Smooth muscle cell (in vitro differentiated cells): ENCODE results near the gene DNTTIP2. TPM values are rescaled to one million over a fixed set of nuclear protein-coding genes. Genes with fewer than 3 reads are reported as not detected.

Experiments used
- DNase-seq: peaks from one replicate; lab custom pipeline; 2025; ENCODE audit not compliant: unreplicated experiment; lab: John Stamatoyannopoulos, UW
- H2AFZ ChIP-seq: fragments of 200-600 bp; sonication (generic); 2 replicates; pipeline ENCODE4 v1.6.0; 2016; ENCODE audit warnings: antibody characterized with exemption, low read depth, mild to moderate bottlenecking
- H3F3A ChIP-seq: fragments of 200-600 bp; sonication (generic); 2 replicates; pipeline ENCODE4 v1.6.0; 2017; ENCODE audit warnings: antibody characterized with exemption, low read depth
- H3K27ac ChIP-seq: fragments of 200-600 bp; sonication (generic); 2 replicates; pipeline ENCODE4 v1.5.1; 2016; ENCODE audit warnings: low read depth, mild to moderate bottlenecking
- H3K27me3 ChIP-seq: fragments of 200-600 bp; sonication (generic); 2 replicates; pipeline ENCODE4 v1.6.1; 2016; ENCODE audit warnings: low read depth, mild to moderate bottlenecking
- H3K36me3 ChIP-seq: fragments of 200-600 bp; sonication (generic); 2 replicates; pipeline ENCODE4 v1.5.1; 2016; ENCODE audit warnings: low read depth
- H3K4me1 ChIP-seq: fragments of 200-600 bp; sonication (generic); 2 replicates; pipeline ENCODE4 v1.5.1; 2016; ENCODE audit warnings: low read depth
- H3K4me2 ChIP-seq: fragments of 200-600 bp; sonication (generic); 2 replicates; pipeline ENCODE4 v1.6.0; 2016; ENCODE audit warnings: mild to moderate bottlenecking
- H3K4me3 ChIP-seq: fragments of 200-600 bp; sonication (generic); 2 replicates; pipeline ENCODE4 v1.5.1; 2016; ENCODE audit warnings: mild to moderate bottlenecking
- H3K79me2 ChIP-seq: fragments of 200-600 bp; sonication (generic); 2 replicates; pipeline ENCODE4 v1.6.0; 2016; ENCODE audit warnings: low read depth, mild to moderate bottlenecking
- H3K9ac ChIP-seq: fragments of 200-600 bp; sonication (generic); 2 replicates; pipeline ENCODE4 v1.6.0; 2016; ENCODE audit warnings: low read depth
- H3K9me3 ChIP-seq: fragments of 200-600 bp; sonication (generic); replicated peaks from 2 replicates; pipeline ENCODE4 v1.5.1; 2016; ENCODE audit warnings: low read depth
- H4K20me1 ChIP-seq: fragments of 200-600 bp; sonication (generic); 2 replicates; pipeline ENCODE4 v1.6.0; 2016; ENCODE audit warnings: low read depth
- CTCF ChIP-seq: fragments of 200-600 bp; sonication (generic); IDR thresholded peaks from 2 replicates; pipeline ENCODE4 v1.5.1; 2017; ENCODE audit warnings: borderline replicate concordance, mild to moderate bottlenecking, antibody characterized with exemption; ENCODE audit not compliant: insufficient read depth, poor library complexity, severe bottlenecking
- WGBS: methylation state at CpG from one replicate; pipeline ENCODE4 v1.1.7; 2016; ENCODE audit warnings: low lambda C conversion rate; 5-methylcytosine and 5-hydroxymethylcytosine counted together
- polyA plus RNA-seq: library from polyadenylated mRNA; unstranded; fragments of >200 nt; fragmentation: Nextera tagmentation; extraction: Ambion mirVana; gene quantifications from 2 replicates; pipeline ENCODE4 v1.2.1, GENCODE V29; 2016
- total RNA-seq: library from RNA; depleted of rRNA; stranded (reverse); fragments of >200 nt; gene quantifications from 2 replicates; pipeline ENCODE4 v1.2.3, GENCODE V29; 2014

DNTTIP2 gene
- total and polyA plus RNA-seq, 2 experiments from 2014 or later: 42.7 to 44.9 TPM

- Histone ChIP-seq H3K9ac (no peak overlapping the region), H3K27me3 (no peaks in the 10 kb centered on the region), H3K36me3 (no peaks in the 10 kb centered on the region), H3K9me3 (no peaks in the 10 kb centered on the region), H3K4me1 (peaks cover 11% of the 10 kb centered on the region), H3K4me3 (no peak overlapping the region), H2AFZ (no peak overlapping the region), H3K27ac (no peak overlapping the region), H3F3A (peaks cover 3% of the 10 kb centered on the region), H3K4me2 (no peak overlapping the region), H4K20me1 (peaks cover 7% of the 10 kb centered on the region), H3K79me2 (peaks cover 63% of the 10 kb centered on the region)
- no peak for TF ChIP-seq CTCF
- 100% methylated on average over 1 of the region's 1 CpG for WGBS
- DNase-seq: no peak
These were observed 26.0 kb upstream of the DNTTIP2 start for GRCh38 chr1:93905051-93905450.

GRCh38 chr1:93904228-93904627, 25.2 kb upstream of the DNTTIP2 start:
- no peaks in the 10 kb centered on the region for H3F3A ChIP-seq
- peaks cover 68% of the 10 kb centered on the region for H3K79me2 ChIP-seq
- H3K4me3 ChIP-seq: no peak overlapping the region
- H3K9ac ChIP-seq: no peak overlapping the region
- H3K27me3 ChIP-seq: no peaks in the 10 kb centered on the region
- H3K36me3 ChIP-seq: no peaks in the 10 kb centered on the region
- H3K27ac ChIP-seq: peak overlapping the region; percentile 13
- DNase-seq: no peak
- 51% methylated on average over 2 of the region's 2 CpGs for WGBS
- H3K4me1 ChIP-seq: peaks cover 11% of the 10 kb centered on the region
- no peaks in the 10 kb centered on the region for H3K9me3 ChIP-seq
- H3K4me2 ChIP-seq: peak overlapping the region; percentile 20
- H4K20me1 ChIP-seq: peaks cover 7% of the 10 kb centered on the region
- no peak overlapping the region for H2AFZ ChIP-seq
- no peak for TF ChIP-seq CTCF

DNA sequence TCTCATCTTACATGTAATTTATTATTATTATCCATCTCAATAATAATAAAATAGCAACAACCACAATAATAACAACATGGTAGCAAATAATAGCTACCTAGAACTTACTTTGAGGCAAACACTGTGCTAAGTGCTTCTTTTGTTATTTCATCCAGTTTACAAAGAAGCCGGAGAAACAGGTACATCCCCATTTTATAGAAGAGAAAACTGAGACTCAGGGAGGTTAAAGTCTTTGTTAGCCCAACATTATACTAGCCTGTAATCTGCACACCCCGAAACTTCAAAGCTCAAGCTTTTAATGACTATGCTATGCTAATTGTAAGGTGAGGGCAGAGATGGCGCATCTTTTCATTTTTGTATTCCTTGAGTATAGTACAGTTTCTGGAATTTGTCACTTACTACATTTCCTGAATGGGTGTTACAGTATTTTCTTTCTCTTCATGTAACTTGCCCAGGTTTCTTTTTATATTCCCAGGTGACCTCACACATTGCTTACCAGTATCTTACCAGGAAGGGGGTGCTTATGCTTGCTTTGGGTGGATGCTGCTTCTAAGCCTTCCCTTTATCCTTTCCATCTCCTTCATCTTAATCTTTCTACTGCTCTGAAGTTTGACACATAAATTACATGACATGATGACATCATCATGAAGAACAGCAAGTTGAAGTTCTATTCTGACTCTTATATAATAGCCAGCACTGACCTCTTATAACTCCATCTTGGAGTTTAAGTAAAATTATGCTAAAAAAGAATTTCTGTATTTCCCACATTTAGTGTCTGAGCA, 21.9 kb upstream of the DNTTIP2 start:
- Histone ChIP-seq H3K4me1 (no peaks in the 10 kb centered on the region), H3K36me3 (peaks cover 4% of the 10 kb centered on the region), H3K79me2 (peaks cover 39% of the 10 kb centered on the region)

More for the DNA sequence above, 21.9 kb upstream of the DNTTIP2 start:
- no peaks in the 10 kb centered on the region for H3K9me3 ChIP-seq
- no peak overlapping the region for H3K27ac ChIP-seq
- no peaks in the 10 kb centered on the region for H3K27me3 ChIP-seq
- DNase-seq: no peak
- no peak overlapping the region for H2AFZ ChIP-seq
- H3K9ac ChIP-seq: no peak overlapping the region
- H3K4me2 ChIP-seq: no peak overlapping the region
- no peaks in the 10 kb centered on the region for H4K20me1 ChIP-seq
- WGBS: 98% methylated on average over 3 of the region's 3 CpGs
- H3K4me3 ChIP-seq: no peak overlapping the region
- no peak for TF ChIP-seq CTCF
- no peaks in the 10 kb centered on the region for H3F3A ChIP-seq
